BLaER1 (cell line): ENCODE measurements around the gene ITGA6.

Source experiments
- H3K27ac ChIP-seq: shearing (Covaris generic); formaldehyde crosslinking; 2 replicates; pipeline ENCODE4 v1.8.1; 2022
- H3K27me3 ChIP-seq: shearing (Covaris generic); formaldehyde crosslinking; 2 replicates; pipeline ENCODE4 v1.8.1; 2022
- H3K36me3 ChIP-seq: shearing (Covaris generic); formaldehyde crosslinking; 2 replicates; pipeline ENCODE4 v1.8.1; 2022
- H3K4me1 ChIP-seq: shearing (Covaris generic); formaldehyde crosslinking; 2 replicates; pipeline ENCODE4 v1.8.1; 2022
- H3K4me2 ChIP-seq: shearing (Covaris generic); formaldehyde crosslinking; 2 replicates; pipeline ENCODE4 v1.8.1; 2022
- H3K4me3 ChIP-seq: shearing (Covaris generic); formaldehyde crosslinking; 2 replicates; pipeline ENCODE4 v1.8.1; 2022
- H3K9ac ChIP-seq: shearing (Covaris generic); formaldehyde crosslinking; 2 replicates; pipeline ENCODE4 v1.8.1; 2022
- H3K9me3 ChIP-seq: shearing (Covaris generic); formaldehyde crosslinking; 2 replicates; pipeline ENCODE4 v1.8.1; 2022
- H4K20me1 ChIP-seq: shearing (Covaris generic); formaldehyde crosslinking; 2 replicates; pipeline ENCODE4 v1.8.1; 2022
- Cebpa-rat ChIP-seq: shearing (Covaris generic); IDR thresholded peaks from 2 replicates; pipeline ENCODE4 v1.8.1; 2022

ITGA6 gene

DNA sequence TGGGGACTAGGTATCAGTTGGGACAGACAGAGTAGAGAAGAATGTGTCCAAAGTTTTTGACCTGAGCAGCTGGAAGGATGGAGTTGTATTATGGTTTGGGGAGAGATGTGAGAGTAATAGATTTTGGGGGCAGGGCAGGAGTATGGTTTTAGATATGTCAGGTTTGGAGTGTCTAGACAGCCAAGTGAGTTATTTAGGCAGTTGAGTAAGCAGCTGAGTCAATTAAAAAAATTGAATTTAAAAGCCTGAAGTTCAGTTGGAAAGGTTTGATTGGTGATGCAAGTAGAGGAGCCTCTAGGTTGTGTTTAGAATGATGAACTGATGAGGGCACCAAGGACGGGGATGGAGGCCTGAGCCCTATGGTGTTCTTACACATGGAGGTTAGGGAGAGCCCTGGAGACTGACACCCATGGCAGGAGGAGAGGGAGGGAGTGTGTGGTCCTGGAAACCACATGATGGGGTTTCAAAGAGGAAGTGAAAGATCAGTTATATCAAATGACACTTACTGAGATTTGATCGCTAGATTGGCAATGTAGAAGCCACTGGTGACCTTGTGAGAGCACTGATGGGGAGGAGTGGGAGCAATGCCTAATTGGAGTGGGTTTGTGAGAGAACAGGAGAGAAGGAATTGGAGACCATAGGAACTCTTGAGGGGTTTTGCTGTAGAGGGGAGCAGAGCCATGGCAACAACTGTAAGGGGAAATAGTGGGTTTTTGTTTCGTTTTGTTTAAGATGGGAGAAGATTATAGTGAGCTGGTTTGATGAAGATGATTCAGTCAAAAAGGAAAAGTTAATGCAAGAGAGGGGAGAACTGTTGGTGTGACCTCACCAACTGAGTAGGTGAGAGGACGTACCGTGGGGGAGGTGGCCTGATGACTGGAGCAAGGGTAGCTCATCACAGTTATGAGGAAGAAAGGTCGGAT lies 10.3 kb downstream of the ITGA6 start:
- Histone ChIP-seq H3K27ac (no peak overlapping the region), H3K9me3 (no peaks in the 10 kb centered on the region), H3K36me3 (no peaks in the 10 kb centered on the region), H4K20me1 (peaks cover 7% of the 10 kb centered on the region; the same call in 1 of the 2 replicates), H3K4me2 (peak overlapping the region; percentile 74), H3K9ac (no peak overlapping the region), H3K4me1 (peaks cover 89% of the 10 kb centered on the region), H3K4me3 (no peak overlapping the region), H3K27me3 (no peaks in the 10 kb centered on the region)
- no peak for TF ChIP-seq Cebpa-rat

DNA sequence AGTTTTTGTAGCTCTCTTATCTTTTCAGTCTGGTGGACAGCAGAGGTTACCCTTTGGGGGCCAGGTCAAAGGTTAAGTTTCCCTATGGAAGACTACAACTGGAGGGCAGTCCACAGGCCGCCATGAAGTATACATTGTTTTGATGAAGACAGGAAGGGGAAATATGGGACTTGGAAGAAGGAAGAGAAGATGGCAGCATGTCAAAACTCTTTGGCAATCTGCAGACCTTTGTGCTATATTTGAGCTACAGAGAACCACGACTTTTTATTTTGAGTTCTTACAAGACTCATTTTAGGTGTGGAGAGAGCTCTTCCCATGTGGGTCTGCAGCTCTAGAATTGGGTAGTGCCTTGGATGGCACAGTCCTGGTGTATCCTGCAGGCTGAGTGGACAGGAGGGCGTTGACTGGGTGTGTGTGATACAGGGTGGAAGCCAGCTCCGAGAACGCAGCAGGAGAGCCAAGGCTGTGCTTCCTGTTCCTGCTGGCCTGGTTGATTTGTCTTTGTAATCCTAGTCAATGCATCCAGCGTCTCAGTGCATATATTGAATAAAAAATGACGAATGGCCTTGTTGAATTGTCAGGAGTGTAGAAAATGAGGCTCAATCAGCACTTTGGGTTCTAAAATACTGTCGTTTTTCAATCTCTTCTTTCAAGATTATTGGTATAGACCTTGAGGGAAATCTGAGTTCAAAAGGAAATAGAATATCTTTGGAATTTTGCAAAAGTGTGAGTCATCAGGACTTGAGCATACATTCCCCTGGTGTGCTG lies 11.5 kb downstream of the ITGA6 start:
- TF ChIP-seq Cebpa-rat: no peak
- Histone ChIP-seq H3K4me1 (peaks cover 83% of the 10 kb centered on the region), H3K4me2 (peak overlapping the region; percentile 74), H3K36me3 (no peaks in the 10 kb centered on the region), H3K9me3 (no peaks in the 10 kb centered on the region), H3K27me3 (no peaks in the 10 kb centered on the region), H3K27ac (no peak overlapping the region), H3K9ac (no peak overlapping the region), H4K20me1 (peaks cover 7% of the 10 kb centered on the region; the same call in 1 of the 2 replicates), H3K4me3 (no peak overlapping the region)

DNA sequence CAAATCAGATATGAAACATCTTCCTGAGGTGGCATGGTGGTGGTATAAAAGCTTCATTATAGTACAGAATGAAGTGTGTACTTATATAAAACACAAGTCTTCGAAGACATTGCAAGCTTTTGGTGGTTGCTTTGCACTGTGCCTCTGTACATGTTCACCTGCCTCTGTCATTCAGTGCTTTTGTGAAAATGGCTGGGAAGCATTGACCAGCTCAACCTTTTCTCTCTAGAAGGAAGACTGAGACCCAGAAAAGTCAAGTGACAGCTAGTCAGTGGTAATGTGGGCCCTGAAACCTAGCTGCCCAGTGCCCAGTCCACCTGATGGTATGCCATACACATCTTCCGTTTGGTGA lies 12.1 kb downstream of the ITGA6 start:
- H3K27me3 ChIP-seq: no peaks in the 10 kb centered on the region
- H3K4me1 ChIP-seq: peaks cover 78% of the 10 kb centered on the region
- no peak overlapping the region for H3K4me2 ChIP-seq
- no peaks in the 10 kb centered on the region for H3K36me3 ChIP-seq
- TF ChIP-seq Cebpa-rat: no peak
- H3K9ac ChIP-seq: no peak overlapping the region
- H3K27ac ChIP-seq: no peak overlapping the region
- H3K4me3 ChIP-seq: no peak overlapping the region
- no peaks in the 10 kb centered on the region for H3K9me3 ChIP-seq
- peaks cover 7% of the 10 kb centered on the region; the same call in 1 of the 2 replicates for H4K20me1 ChIP-seq

DNA sequence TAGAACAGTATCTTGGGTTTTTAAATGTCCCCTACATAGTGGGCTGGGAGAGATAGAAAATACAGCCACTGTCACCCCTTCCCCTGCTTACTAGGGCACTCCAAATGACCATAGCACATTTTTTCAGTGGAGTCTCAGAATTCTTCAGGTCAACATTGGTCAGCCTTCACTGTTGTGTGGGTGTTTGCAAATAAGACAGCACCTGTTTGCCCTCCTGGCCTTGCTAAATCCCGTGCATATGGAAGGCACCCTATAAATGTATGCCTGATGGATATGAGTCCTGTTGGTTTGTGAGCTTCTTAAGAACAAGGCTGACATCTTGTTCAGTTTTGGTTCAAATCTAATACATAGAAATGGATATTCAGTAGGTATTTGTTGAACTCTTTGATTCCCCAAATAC lies 12.5 kb downstream of the ITGA6 start:
- Histone ChIP-seq H3K27me3 (no peaks in the 10 kb centered on the region), H3K27ac (no peak overlapping the region), H3K36me3 (no peaks in the 10 kb centered on the region), H3K4me3 (no peak overlapping the region), H4K20me1 (peaks cover 7% of the 10 kb centered on the region; the same call in 1 of the 2 replicates), H3K9ac (no peak overlapping the region), H3K4me1 (peaks cover 73% of the 10 kb centered on the region), H3K4me2 (no peak overlapping the region), H3K9me3 (no peaks in the 10 kb centered on the region)
- no peak for TF ChIP-seq Cebpa-rat

DNA sequence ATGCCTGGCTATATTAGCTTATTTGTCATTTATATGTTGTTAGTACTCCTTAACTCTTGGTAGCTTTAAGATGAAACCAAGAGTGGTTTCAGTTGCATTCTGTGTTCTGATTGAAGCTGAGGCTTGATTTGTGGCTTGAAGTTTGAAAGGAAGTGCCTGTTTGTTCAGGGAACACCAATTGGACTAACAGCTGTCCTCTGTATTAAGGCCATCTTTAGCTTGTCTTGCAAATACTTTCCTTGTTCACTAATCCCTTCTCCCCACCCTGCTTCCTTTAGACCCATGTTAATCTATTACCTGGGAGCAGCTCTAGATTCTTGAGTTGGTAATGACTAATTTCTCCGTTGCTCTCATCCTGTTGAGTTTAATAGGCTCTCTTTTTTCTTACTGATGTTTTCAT lies 13.4 kb downstream of the ITGA6 start:
- Histone ChIP-seq H3K36me3 (no peaks in the 10 kb centered on the region), H3K9ac (no peak overlapping the region), H4K20me1 (peaks cover 7% of the 10 kb centered on the region; the same call in 1 of the 2 replicates), H3K27ac (no peak overlapping the region), H3K4me2 (peak overlapping the region; percentile 46), H3K4me1 (peaks cover 66% of the 10 kb centered on the region), H3K27me3 (no peaks in the 10 kb centered on the region), H3K9me3 (no peaks in the 10 kb centered on the region), H3K4me3 (no peak overlapping the region)
- no peak for TF ChIP-seq Cebpa-rat

DNA sequence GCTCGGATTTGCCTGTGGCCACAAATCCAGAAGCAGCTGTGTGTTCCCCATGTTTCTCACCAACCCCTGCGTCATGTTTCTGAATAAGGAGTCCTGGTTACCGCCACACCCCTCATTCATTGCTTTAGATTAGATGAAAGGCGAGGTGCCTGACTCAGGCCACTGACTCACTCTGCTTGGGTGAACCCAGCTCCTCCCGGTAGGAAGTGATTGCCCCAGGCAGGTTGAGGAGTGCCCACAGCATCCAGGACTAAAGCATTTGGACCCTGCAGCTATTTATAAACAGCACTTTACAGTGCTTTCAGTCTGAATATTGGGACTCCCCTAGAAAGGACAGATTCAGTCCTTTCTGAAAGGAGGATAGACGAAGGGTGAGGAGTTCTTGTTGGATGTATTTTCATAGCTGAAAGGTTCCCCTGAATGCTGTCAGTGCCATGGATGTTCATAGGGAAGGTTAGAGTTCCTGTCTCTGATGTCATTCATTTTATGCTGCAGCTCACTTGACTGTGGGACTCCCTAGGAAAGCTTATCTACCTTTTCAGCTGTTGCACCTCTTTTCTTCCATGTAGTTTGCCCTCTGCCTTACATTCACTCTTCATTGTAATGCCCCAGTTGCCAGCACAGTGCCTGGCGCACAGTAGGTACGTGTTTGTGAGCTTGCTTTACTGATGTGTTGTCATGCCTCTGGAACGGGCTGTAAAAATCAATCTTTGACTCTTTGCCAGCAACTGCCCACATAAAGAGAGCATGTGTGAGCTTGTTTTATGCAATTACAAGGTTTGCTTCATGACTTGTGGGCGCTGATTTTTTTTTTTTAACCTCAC lies 14.9 kb downstream of the ITGA6 start:
- peaks cover 65% of the 10 kb centered on the region for H3K4me1 ChIP-seq
- H3K27ac ChIP-seq: no peak overlapping the region
- H3K4me2 ChIP-seq: peak overlapping the region; percentile 52
- no peak overlapping the region for H3K9ac ChIP-seq
- H3K4me3 ChIP-seq: no peak overlapping the region
- no peaks in the 10 kb centered on the region for H3K36me3 ChIP-seq
- H4K20me1 ChIP-seq: peaks cover 7% of the 10 kb centered on the region; the same call in 1 of the 2 replicates
- no peaks in the 10 kb centered on the region for H3K9me3 ChIP-seq
- H3K27me3 ChIP-seq: no peaks in the 10 kb centered on the region
- TF ChIP-seq Cebpa-rat: no peak

DNA sequence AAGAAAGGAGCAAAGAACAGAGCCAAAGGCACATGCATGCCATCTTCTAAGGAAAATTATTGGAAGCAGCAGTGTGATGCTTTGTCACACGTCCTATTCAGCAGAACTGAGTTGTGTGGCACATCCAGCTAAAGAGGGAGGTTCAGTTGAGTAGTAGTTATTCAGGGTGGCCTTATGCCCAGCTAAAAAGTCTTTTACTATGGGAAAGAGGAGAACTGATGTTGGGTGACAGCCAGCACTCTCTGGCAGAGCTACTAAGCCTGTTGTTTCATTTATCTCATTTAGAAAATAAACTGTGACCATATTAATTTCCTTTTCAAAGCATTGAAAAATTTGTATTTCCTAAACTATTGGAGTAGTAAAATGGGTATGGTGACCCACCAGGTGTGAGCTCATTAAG lies 18.5 kb downstream of the ITGA6 start:
- H3K9ac ChIP-seq: no peak overlapping the region
- no peaks in the 10 kb centered on the region for H3K36me3 ChIP-seq
- H3K27me3 ChIP-seq: no peaks in the 10 kb centered on the region
- peaks cover 35% of the 10 kb centered on the region for H3K4me1 ChIP-seq
- peaks cover 7% of the 10 kb centered on the region; the same call in 1 of the 2 replicates for H4K20me1 ChIP-seq
- no peak overlapping the region for H3K4me2 ChIP-seq
- no peaks in the 10 kb centered on the region for H3K9me3 ChIP-seq
- no peak overlapping the region for H3K4me3 ChIP-seq
- no peak for TF ChIP-seq Cebpa-rat
- no peak overlapping the region for H3K27ac ChIP-seq

DNA sequence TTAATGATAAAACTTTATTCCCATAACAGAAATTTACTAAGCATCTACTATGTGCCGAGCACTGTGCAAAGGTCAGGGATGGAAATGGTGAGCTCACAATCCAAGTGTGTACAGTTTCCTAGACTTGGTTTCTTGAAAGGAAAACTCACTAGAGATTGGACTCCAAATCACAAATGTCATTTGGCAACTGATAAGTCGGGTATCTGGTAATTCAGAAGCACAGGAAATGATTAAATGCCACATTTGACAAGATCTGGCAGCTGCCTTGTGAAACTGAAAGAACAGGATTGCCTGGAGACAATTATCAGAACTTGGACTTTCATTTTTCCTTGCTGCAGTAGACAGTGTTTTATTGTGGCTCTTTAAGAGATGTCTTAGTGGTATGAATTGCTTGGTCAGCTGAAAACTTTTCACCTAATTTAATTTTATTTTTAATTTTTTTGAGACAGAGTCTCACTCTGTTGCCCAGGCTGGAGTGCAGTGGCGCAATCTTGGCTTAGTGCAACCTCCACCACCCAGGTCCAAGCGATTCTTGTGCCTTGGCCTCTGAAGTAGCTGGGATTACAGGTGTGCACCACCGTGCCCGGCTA lies 19.2 kb downstream of the ITGA6 start:
- H3K9ac ChIP-seq: no peak overlapping the region
- TF ChIP-seq Cebpa-rat: no peak
- H3K27me3 ChIP-seq: no peaks in the 10 kb centered on the region
- no peak overlapping the region for H3K4me3 ChIP-seq
- peaks cover 7% of the 10 kb centered on the region; the same call in 1 of the 2 replicates for H4K20me1 ChIP-seq
- H3K4me1 ChIP-seq: peaks cover 28% of the 10 kb centered on the region
- H3K27ac ChIP-seq: no peak overlapping the region
- H3K9me3 ChIP-seq: no peaks in the 10 kb centered on the region
- no peaks in the 10 kb centered on the region for H3K36me3 ChIP-seq
- peak overlapping the region; percentile 39 for H3K4me2 ChIP-seq

DNA sequence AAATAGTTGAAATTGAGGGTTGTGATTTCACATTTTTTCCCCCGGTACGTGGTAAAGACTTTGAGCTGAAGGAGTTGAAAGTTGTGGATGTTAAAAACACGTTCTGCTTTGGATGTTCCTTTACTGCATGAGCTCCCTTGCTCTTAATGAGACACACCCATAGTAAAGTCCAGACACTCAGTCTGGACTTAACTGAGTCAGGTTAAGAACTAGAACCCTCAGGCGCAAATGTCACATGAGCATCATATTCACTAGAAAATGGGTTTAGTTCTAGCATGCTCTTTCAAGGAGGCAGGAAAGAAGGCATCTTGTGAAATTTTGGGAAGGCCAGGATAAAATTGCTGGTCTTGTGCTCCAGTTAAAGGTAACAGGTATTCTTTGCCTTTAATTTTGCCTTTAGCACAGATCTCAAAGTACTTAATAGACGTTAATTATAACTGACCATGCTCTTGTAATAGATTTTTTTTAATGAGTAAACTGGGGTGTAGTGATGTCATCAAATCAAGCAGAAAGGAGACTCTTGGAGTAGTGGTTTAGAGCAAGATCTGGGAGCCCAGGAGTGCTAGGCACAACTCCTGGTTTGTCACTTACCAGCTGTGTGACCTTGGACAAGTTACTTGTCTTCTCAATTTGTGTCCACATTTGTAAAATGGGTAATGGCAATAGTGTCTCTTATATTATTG lies 20.6 kb downstream of the ITGA6 start:
- no peak for TF ChIP-seq Cebpa-rat
- Histone ChIP-seq H3K4me1 (peaks cover 15% of the 10 kb centered on the region), H3K36me3 (no peaks in the 10 kb centered on the region), H4K20me1 (no peaks in the 10 kb centered on the region), H3K9ac (no peak overlapping the region), H3K9me3 (no peaks in the 10 kb centered on the region), H3K27ac (no peak overlapping the region), H3K27me3 (no peaks in the 10 kb centered on the region), H3K4me3 (no peak overlapping the region), H3K4me2 (no peak overlapping the region)
